SU-DHL-6 (cell line): Measurements from ENCODE around the gene TEX22.

Experiments used
- H2AFZ ChIP-seq: fragments of 200-600 bp; sonication (generic); 2 replicates; pipeline ENCODE4 v1.6.1; 2014; ENCODE audit warnings: low read depth, mild to moderate bottlenecking, moderate library complexity, mixed read lengths, antibody characterized with exemption, low read length; ENCODE audit not compliant: severe bottlenecking
- H3F3A ChIP-seq: fragments of 200-600 bp; shearing (Covaris generic); 2 replicates; pipeline ENCODE4 v1.6.0; 2016; ENCODE audit warnings: antibody characterized with exemption, mild to moderate bottlenecking; ENCODE audit not compliant: insufficient read depth
- H3K27ac ChIP-seq: fragments of 200-600 bp; sonication (generic); 2 replicates; pipeline ENCODE4 v1.5.1; 2016; ENCODE audit warnings: low read depth, mild to moderate bottlenecking, low read length, moderate library complexity, mixed read lengths
- H3K27me3 ChIP-seq: fragments of 200-600 bp; sonication (generic), shearing (Covaris generic); 2 replicates; pipeline ENCODE4 v1.6.0; 2014; ENCODE audit warnings: mild to moderate bottlenecking, low read length
- H3K36me3 ChIP-seq: fragments of 200-600 bp; sonication (generic); 2 replicates; pipeline ENCODE4 v1.6.1; 2014; ENCODE audit warnings: mild to moderate bottlenecking, low read length, mixed read lengths
- H3K4me2 ChIP-seq: fragments of 300-600, 200-600 bp; shearing (Covaris generic), sonication (generic); 2 replicates; pipeline ENCODE4 v1.6.0; 2014; ENCODE audit warnings: low read length, low read depth, mild to moderate bottlenecking; ENCODE audit not compliant: poor library complexity, severe bottlenecking
- H3K4me3 ChIP-seq: fragments of 200-600 bp; sonication (generic); 2 replicates; pipeline ENCODE4 v1.5.1; 2014; ENCODE audit warnings: antibody characterized with exemption, low read length, mild to moderate bottlenecking, mixed read lengths; ENCODE audit not compliant: insufficient read depth, poor library complexity, severe bottlenecking
- H3K79me2 ChIP-seq: fragments of 200-600 bp; sonication (generic); 2 replicates; pipeline ENCODE4 v1.6.1; 2014; ENCODE audit warnings: mild to moderate bottlenecking, low read length, moderate library complexity; ENCODE audit not compliant: insufficient read depth
- H3K9ac ChIP-seq: fragments of 200-600 bp; sonication (generic); 2 replicates; pipeline ENCODE4 v1.7.0; 2014; ENCODE audit warnings: mild to moderate bottlenecking, low read length
- H3K9me2 ChIP-seq: fragments of 200-600 bp; sonication (generic); replicated peaks from 2 replicates; pipeline ENCODE4 v1.6.1; 2014; ENCODE audit warnings: low read length; ENCODE audit not compliant: insufficient read depth
- H3K9me3 ChIP-seq: fragments of 200-600 bp; sonication (generic); 2 replicates; pipeline ENCODE4 v1.6.1; 2014; ENCODE audit warnings: low read length, mixed read lengths; ENCODE audit not compliant: insufficient read depth
- H4K20me1 ChIP-seq: fragments of 200-600 bp; sonication (generic); 2 replicates; pipeline ENCODE4 v1.6.1; 2014; ENCODE audit warnings: low read depth, mild to moderate bottlenecking, antibody characterized with exemption, low read length, moderate library complexity, mixed read lengths
- CTCF ChIP-seq: fragments of 200-600 bp; sonication (generic); IDR thresholded peaks from one replicate; pipeline ENCODE4 v1.5.1; 2017; ENCODE audit warnings: antibody characterized with exemption, mild to moderate bottlenecking, low read length, moderate library complexity; ENCODE audit not compliant: insufficient read depth, poor library complexity, severe bottlenecking
- EZH2phosphoT487 ChIP-seq: fragments of 200-600 bp; sonication (generic), shearing (Covaris generic); conservative IDR thresholded peaks from 2 replicates; pipeline ENCODE4 v1.6.1; 2018; ENCODE audit warnings: mild to moderate bottlenecking, antibody characterized with exemption, low read length, moderate library complexity, mixed read lengths

The TEX22 gene

GRCh38 chr14:105392131-105393090, 5.9 kb upstream of the TEX22 start:
- Histone ChIP-seq H3K4me2 (no peak overlapping the region), H3K9me2 (no peaks in the 10 kb centered on the region), H3K36me3 (no peaks in the 10 kb centered on the region), H3K9me3 (no peaks in the 10 kb centered on the region), H3F3A (no peaks in the 10 kb centered on the region; the same call in 1 of the 2 replicates), H2AFZ (no peak overlapping the region), H3K27me3 (no peaks in the 10 kb centered on the region), H3K9ac (no peak overlapping the region), H3K27ac (no peak overlapping the region), H3K4me3 (no peak overlapping the region), H3K79me2 (no peaks in the 10 kb centered on the region), H4K20me1 (no peaks in the 10 kb centered on the region)
- TF ChIP-seq CTCF (no peak), EZH2phosphoT487 (no peak)

- H4K20me1 ChIP-seq = no peaks in the 10 kb centered on the region
- no peak overlapping the region for H3K4me3 ChIP-seq
- H3F3A ChIP-seq = no peaks in the 10 kb centered on the region; the same call in 1 of the 2 replicates
- H2AFZ ChIP-seq = no peak overlapping the region
- no peaks in the 10 kb centered on the region for H3K36me3 ChIP-seq
- H3K9me2 ChIP-seq = no peaks in the 10 kb centered on the region
- no peaks in the 10 kb centered on the region for H3K27me3 ChIP-seq
- H3K4me2 ChIP-seq = no peak overlapping the region
- no peak overlapping the region for H3K9ac ChIP-seq
- TF ChIP-seq CTCF = no peak
- TF ChIP-seq EZH2phosphoT487 = no peak
- no peaks in the 10 kb centered on the region for H3K9me3 ChIP-seq
- no peaks in the 10 kb centered on the region for H3K79me2 ChIP-seq
- H3K27ac ChIP-seq = no peak overlapping the region
These were observed 5.2 kb upstream of the TEX22 start for GRCh38 chr14:105393151-105393550.

GRCh38 chr14:105394714-105395537, 3.4 kb upstream of the TEX22 start:
- Histone ChIP-seq H3K4me2 (no peak overlapping the region), H3K9me3 (no peaks in the 10 kb centered on the region), H2AFZ (no peak overlapping the region), H3K27ac (no peak overlapping the region), H3K27me3 (no peaks in the 10 kb centered on the region), H3K9me2 (no peaks in the 10 kb centered on the region), H4K20me1 (no peaks in the 10 kb centered on the region), H3F3A (no peaks in the 10 kb centered on the region; the same call in 1 of the 2 replicates), H3K79me2 (peaks cover 12% of the 10 kb centered on the region; the same call in 1 of the 2 replicates), H3K4me3 (no peak overlapping the region), H3K9ac (no peak overlapping the region), H3K36me3 (no peaks in the 10 kb centered on the region)
- TF ChIP-seq EZH2phosphoT487 (no peak), CTCF (no peak)
